IMR-90 (cell line): ENCODE measurements around the gene ST7. TPM values are rescaled to one million over a fixed set of nuclear protein-coding genes. Genes with fewer than 3 reads are reported as not detected.
A peak's percentile ranks its signal among the peaks of the same experiment; 100 is the strongest.

ENCODE experiments used
- ATAC-seq: fragments of 200-7000 bp; cut with Tn5 transposase; 2 replicates; pipeline ENCODE4 v1.9.1; 2020; ENCODE audit warnings: low read depth, mild to moderate bottlenecking, moderate library complexity
- BruUV-seq: library from RNA; stranded (reverse); fragments of 400-500 nt; replicated peaks from 2 replicates; lab custom pipeline; 2021; lab: Mats Ljungman, UMichigan
- CTCF ChIA-PET: fragments of 300-600 bp; formaldehyde crosslinking; extraction: SDS; loops from one replicate; lab custom pipeline; 2021; ENCODE audit warnings: antibody characterized with exemption; lab: Yijun Ruan, JAX
- POLR2A ChIA-PET: fragments of 300-600 bp; sonication (Branson Sonifier 250); formaldehyde crosslinking; loops from one replicate; lab custom pipeline; 2022; ENCODE audit warnings: antibody characterized with exemption; ENCODE audit not compliant: unreplicated experiment; lab: Charles Lee
- DNase-seq: peaks from one replicate; pipeline ENCODE4 v3.0.0; 2013
- H2AFZ ChIP-seq: replicated peaks from 2 replicates; pipeline ENCODE3; 2013; ENCODE audit warnings: low read length, mild to moderate bottlenecking; ENCODE audit not compliant: poor library complexity
- H2AK5ac ChIP-seq: 2 replicates; pipeline ENCODE4 v1.6.1; 2013; ENCODE audit warnings: low read depth, low read length, inconsistent platforms
- H2AK9ac ChIP-seq: replicated peaks from 2 replicates; pipeline ENCODE3; 2013; ENCODE audit warnings: mild to moderate bottlenecking, low read depth, low read length, moderate library complexity; ENCODE audit not compliant: poor library complexity
- H2BK120ac ChIP-seq: 2 replicates; pipeline ENCODE4 v1.6.1; 2013; ENCODE audit warnings: low read depth, low read length, inconsistent platforms
- H2BK15ac ChIP-seq: 3 replicates; pipeline ENCODE4 v1.6.1; 2013; ENCODE audit warnings: low read depth, low read length, inconsistent platforms
- H2BK20ac ChIP-seq: 2 replicates; pipeline ENCODE4 v1.6.1; 2013; ENCODE audit warnings: low read depth, mild to moderate bottlenecking, inconsistent platforms, low read length, moderate library complexity
- H2BK5ac ChIP-seq: 2 replicates; pipeline ENCODE4 v1.6.1; 2013; ENCODE audit warnings: mild to moderate bottlenecking, low read depth, low read length, inconsistent platforms; ENCODE audit not compliant: poor library complexity, severe bottlenecking
- H3K14ac ChIP-seq: replicated peaks from 2 replicates; pipeline ENCODE4 v1.6.1; 2013; ENCODE audit warnings: low read depth, low read length, inconsistent platforms
- H3K18ac ChIP-seq: 2 replicates; pipeline ENCODE4 v1.6.1; 2013; ENCODE audit warnings: low read depth, low read length, control low read depth
- H3K23ac ChIP-seq: 2 replicates; pipeline ENCODE4 v1.6.1; 2013; ENCODE audit warnings: low read depth, low read length, inconsistent platforms
- H3K27ac ChIP-seq: 2 replicates; pipeline ENCODE4 v1.5.1; 2013; ENCODE audit warnings: mild to moderate bottlenecking, control low read depth, low read length; ENCODE audit not compliant: insufficient read depth
- H3K27me3 ChIP-seq: 2 replicates; pipeline ENCODE4 v1.6.1; 2013; ENCODE audit warnings: low read length; ENCODE audit not compliant: control insufficient read depth, insufficient read depth
- H3K36me3 ChIP-seq: 2 replicates; pipeline ENCODE4 v1.6.1; 2013; ENCODE audit warnings: low read length, mixed read lengths; ENCODE audit not compliant: control insufficient read depth, insufficient read depth
- H3K4ac ChIP-seq: 2 replicates; pipeline ENCODE4 v1.6.1; 2013; ENCODE audit warnings: low read depth, low read length, inconsistent platforms
- H3K4me1 ChIP-seq: 2 replicates; pipeline ENCODE4 v1.6.1; 2013; ENCODE audit warnings: low read length, mixed read lengths; ENCODE audit not compliant: control insufficient read depth, insufficient read depth
- H3K4me2 ChIP-seq: 2 replicates; pipeline ENCODE4 v1.6.1; 2013; ENCODE audit warnings: low read depth, mild to moderate bottlenecking, control low read depth, low read length, moderate library complexity
- H3K4me3 ChIP-seq: 2 replicates; pipeline ENCODE4 v1.5.1; 2013; ENCODE audit warnings: low read depth, mild to moderate bottlenecking, control low read depth, low read length, moderate library complexity; ENCODE audit not compliant: insufficient read depth
- H3K56ac ChIP-seq: 2 replicates; pipeline ENCODE4 v1.6.1; 2013; ENCODE audit warnings: low read length, inconsistent platforms; ENCODE audit not compliant: insufficient read depth; ENCODE audit errors: extremely low read depth
- H3K79me1 ChIP-seq, 2 experiments: 2 replicates each; pipeline ENCODE4 v1.6.1; 2013; ENCODE audit warnings: low read length in 2 of 2, inconsistent platforms in 1 of 2, low read depth in 1 of 2
- H3K9ac ChIP-seq: 2 replicates; pipeline ENCODE4 v1.6.1; 2013; ENCODE audit warnings: low read depth, low read length, control low read depth
- H3K9me1 ChIP-seq: 2 replicates; pipeline ENCODE4 v1.6.1; 2013; ENCODE audit warnings: low read length, inconsistent platforms; ENCODE audit not compliant: insufficient read depth
- H3K9me3 ChIP-seq: 2 replicates; pipeline ENCODE4 v1.6.1; 2013; ENCODE audit warnings: low read length; ENCODE audit not compliant: control insufficient read depth, insufficient read depth
- H4K20me1 ChIP-seq: 2 replicates; pipeline ENCODE4 v1.6.1; 2013; ENCODE audit warnings: low read length, inconsistent platforms; ENCODE audit not compliant: insufficient read depth
- H4K5ac ChIP-seq: 2 replicates; pipeline ENCODE4 v1.6.1; 2013; ENCODE audit warnings: mild to moderate bottlenecking, low read depth, low read length, control low read depth
- H4K8ac ChIP-seq, 2 experiments: 2 replicates each; pipeline ENCODE4 v1.6.1; 2013; ENCODE audit warnings: low read depth in 2 of 2, low read length in 2 of 2, control low read depth in 1 of 2, inconsistent platforms in 1 of 2
- H4K91ac ChIP-seq: 2 replicates; pipeline ENCODE4 v1.6.1; 2013; ENCODE audit warnings: low read depth, low read length, inconsistent platforms; ENCODE audit not compliant: insufficient read depth
- BHLHE40 ChIP-seq: fragments of 150-350 bp; IDR thresholded peaks from 2 replicates; pipeline ENCODE4 v1.6.1; 2016; ENCODE audit warnings: mild to moderate bottlenecking, low read depth, low read length
- CHD1 ChIP-seq: IDR thresholded peaks from 2 replicates; pipeline ENCODE4 v1.6.1; 2012; ENCODE audit warnings: low read depth, low read length, improper control_type of control experiment
- CTCF ChIP-seq: conservative IDR thresholded peaks from 2 replicates; pipeline ENCODE4 v1.5.1; 2012; ENCODE audit warnings: mild to moderate bottlenecking, low read depth, low read length, improper control_type of control experiment
- FOS ChIP-seq: fragments of 150-350 bp; IDR thresholded peaks from 2 replicates; pipeline ENCODE4 v1.6.1; 2016; ENCODE audit warnings: low read depth, low read length
- MAZ ChIP-seq: IDR thresholded peaks from 2 replicates; pipeline ENCODE4 v1.6.1; 2012; ENCODE audit warnings: low read depth, mild to moderate bottlenecking, low read length, improper control_type of control experiment, moderate library complexity, borderline replicate concordance
- MXI1 ChIP-seq: IDR thresholded peaks from 2 replicates; pipeline ENCODE4 v1.6.1; 2012; ENCODE audit warnings: low read depth, mild to moderate bottlenecking, low read length, moderate library complexity, borderline replicate concordance
- NFE2L2 ChIP-seq: fragments of 150-350 bp; IDR thresholded peaks from 2 replicates; pipeline ENCODE4 v1.6.1; 2016; ENCODE audit warnings: low read depth, mild to moderate bottlenecking, low read length
- RAD21 ChIP-seq: IDR thresholded peaks from 2 replicates; pipeline ENCODE4 v1.6.1; 2012; ENCODE audit warnings: low read length, improper control_type of control experiment
- RCOR1 ChIP-seq: IDR thresholded peaks from 2 replicates; pipeline ENCODE4 v1.6.1; 2012; ENCODE audit warnings: mild to moderate bottlenecking, low read length, improper control_type of control experiment; ENCODE audit not compliant: insufficient replicate concordance
- RFX5 ChIP-seq: IDR thresholded peaks from 2 replicates; pipeline ENCODE4 v1.8.0; 2012; ENCODE audit warnings: low read depth, mild to moderate bottlenecking, low read length, moderate library complexity
- SMC3 ChIP-seq: fragments of 150-350 bp; IDR thresholded peaks from 2 replicates; pipeline ENCODE4 v1.6.1; 2016; ENCODE audit warnings: low read depth, mild to moderate bottlenecking, antibody characterized with exemption, low read length, moderate library complexity
- USF2 ChIP-seq: fragments of 150-350 bp; IDR thresholded peaks from 2 replicates; pipeline ENCODE4 v1.6.1; 2017; ENCODE audit warnings: mild to moderate bottlenecking, antibody characterized with exemption, low read length, low read depth
- WGBS, 2 experiments: methylation state at CpG; one replicate each; pipeline versions ENCODE4 v1.1.5 to v1.1.7; 2013; ENCODE audit warnings: missing lambda C conversion rate in 2 of 2; ENCODE audit not compliant: insufficient read length in 1 of 2; ENCODE audit errors: extremely low coverage in 2 of 2; 5-methylcytosine and 5-hydroxymethylcytosine counted together
- dilution Hi-C: fragments of 300-500 bp; cut with HindIII; formaldehyde crosslinking; loops from one replicate; pipeline ENCODE4 v1.14.3; 2018; ENCODE audit warnings: low sequenced_read_pairs; ENCODE audit not compliant: unreplicated experiment
- in situ Hi-C: fragments of 300-500 bp; cut with MboI; formaldehyde crosslinking; loops from 3 replicates; pipeline ENCODE4 v1.14.3; 2019; ENCODE audit warnings: low sequenced_read_pairs, inconsistent platforms, mixed read lengths
- intact Hi-C: fragments of 100-400 bp; cut with micrococcal nuclease; formaldehyde crosslinking; loops from 2 replicates; pipeline ENCODE4 v1.10.0; 2022
- polyA plus RNA-seq, 3 experiments: library from polyadenylated mRNA; depleted of rRNA; stranded (reverse); fragments of >200 nt; gene quantifications; 2 replicates each; pipeline ENCODE4 v1.2.3, GENCODE V29; 2012; ENCODE audit warnings: low replicate concordance in 1 of 3
- total RNA-seq: library from RNA; depleted of rRNA; stranded (reverse); fragments of >200 nt; gene quantifications from 2 replicates; pipeline ENCODE4 v1.2.3, GENCODE V29; 2012

Gene ST7
- total and polyA plus RNA-seq, 2 of the 4 experiments (the other 2 are of a cell fraction) = 18.6 to 26.0 TPM

GRCh38 chr7:116918704-116919103, 34.6 kb upstream of the ST7 start:
- no TSS peak for BruUV-seq
- WGBS, 2 experiments = no CpG with 5 or more reads among the region's 3 CpGs
- peaks cover 22% of the 10 kb centered on the region for H3K36me3 ChIP-seq
- no peak overlapping the region for H2AK9ac ChIP-seq
- H4K5ac ChIP-seq = no peak overlapping the region
- H3K14ac ChIP-seq = no peak overlapping the region
- no peak overlapping the region for H4K91ac ChIP-seq
- H2AK5ac ChIP-seq = no peak overlapping the region
- no peak overlapping the region for H2BK5ac ChIP-seq
- in situ Hi-C loops = no loop called here
- H3K4ac ChIP-seq = no peak overlapping the region
- no peak overlapping the region for H3K9ac ChIP-seq
- H3K79me1 ChIP-seq = peaks cover 10 to 18% of the 10 kb centered on the region in 2 experiments
- no peaks in the 10 kb centered on the region for H4K20me1 ChIP-seq
- H4K8ac ChIP-seq = no peak overlapping the region
- H3K56ac ChIP-seq = no peak overlapping the region
- ATAC-seq (peak; percentile 70), DNase-seq (peak; percentile 28)
- CTCF ChIA-PET = interaction anchor here (0.6 kb wide), 1 partner anchor 13 kb away, joined by 4 read pairs; no protein-coding TSS in a partner anchor
- H3K4me1 ChIP-seq = no peaks in the 10 kb centered on the region
- POLR2A ChIA-PET = no interaction called here
- intact Hi-C loops = no loop called here
- H3K27ac ChIP-seq = no peak overlapping the region
- H2BK120ac ChIP-seq = no peak overlapping the region
- H3K9me1 ChIP-seq = no peaks in the 10 kb centered on the region; the same call in 1 of the 2 replicates
- no peak overlapping the region for H3K4me2 ChIP-seq
- no peak overlapping the region for H3K4me3 ChIP-seq
- H3K18ac ChIP-seq = no peak overlapping the region
- TF ChIP-seq RAD21 = no peak
- no peak for TF ChIP-seq CTCF
- no peak for TF ChIP-seq RCOR1
- TF ChIP-seq MAZ = no peak
- no peak for TF ChIP-seq MXI1
- no peak for TF ChIP-seq CHD1
- no peak for TF ChIP-seq SMC3
- no peak for TF ChIP-seq USF2
- TF ChIP-seq RFX5 = no peak
- no peak for TF ChIP-seq NFE2L2
- TF ChIP-seq BHLHE40 = no peak
- TF ChIP-seq FOS = no peak
- no peaks in the 10 kb centered on the region for H3K27me3 ChIP-seq
- H2BK15ac ChIP-seq = no peak overlapping the region
- H2AFZ ChIP-seq = no peak overlapping the region
- dilution Hi-C loops = no loop called here
- H3K9me3 ChIP-seq = no peaks in the 10 kb centered on the region
- H3K23ac ChIP-seq = no peak overlapping the region
- no peak overlapping the region for H2BK20ac ChIP-seq
